MM.1S (cell line): Measurements from ENCODE around the gene KMT2E.

ENCODE experiments used
- CTCF ChIP-seq: fragments of 300-600 bp; sonication (generic); IDR thresholded peaks from 2 replicates; pipeline ENCODE4 v1.5.1; 2016; ENCODE audit warnings: antibody characterized with exemption, low read length, mixed read lengths
- EZH2 ChIP-seq: fragments of 300-600 bp; sonication (generic); optimal IDR thresholded peaks from 2 replicates; pipeline ENCODE3; 2017; ENCODE audit warnings: low read depth, mild to moderate bottlenecking, antibody characterized with exemption, low read length, mixed read lengths
- EZH2phosphoT487 ChIP-seq: fragments of 300-600 bp; sonication (generic); IDR thresholded peaks from 2 replicates; pipeline ENCODE4 v1.6.1; 2018; ENCODE audit warnings: antibody characterized with exemption, low read length

GRCh38 chr7:104984585-104985258 lies 29.3 kb upstream of the KMT2E start:
- no peak for TF ChIP-seq CTCF
- no peak for TF ChIP-seq EZH2
- TF ChIP-seq EZH2phosphoT487, result no peak
